Mesendoderm (in vitro differentiated cells): Measurements from ENCODE around the gene TBC1D4.

ENCODE experiments used
- DNase-seq: peaks from one replicate; pipeline ENCODE4 v3.0.0; 2013
- H2AK5ac ChIP-seq: 2 replicates; pipeline ENCODE4 v1.6.1; 2013; ENCODE audit warnings: low read length, inconsistent platforms
- H2BK120ac ChIP-seq: 2 replicates; pipeline ENCODE4 v1.6.1; 2013; ENCODE audit warnings: low read depth, mild to moderate bottlenecking, low read length, moderate library complexity, mixed read lengths
- H2BK15ac ChIP-seq: replicated peaks from 2 replicates; pipeline ENCODE4 v1.6.1; 2013; ENCODE audit warnings: low read depth, mild to moderate bottlenecking, moderate library complexity
- H2BK5ac ChIP-seq: 2 replicates; pipeline ENCODE4 v1.6.1; 2013; ENCODE audit warnings: low read length, inconsistent platforms
- H3K18ac ChIP-seq: 2 replicates; pipeline ENCODE4 v1.6.1; 2013; ENCODE audit warnings: mild to moderate bottlenecking, low read length, mixed read lengths
- H3K23ac ChIP-seq: one replicate; pipeline ENCODE4 v1.6.1; 2013; ENCODE audit warnings: low read length
- H3K27ac ChIP-seq: 2 replicates; pipeline ENCODE4 v1.5.1; 2013; ENCODE audit warnings: low read depth, mild to moderate bottlenecking, inconsistent platforms, low read length, moderate library complexity
- H3K27me3 ChIP-seq: 2 replicates; pipeline ENCODE4 v1.6.1; 2013; ENCODE audit warnings: low read length, control low read depth, mild to moderate bottlenecking, inconsistent platforms; ENCODE audit not compliant: insufficient read depth, poor library complexity
- H3K36me3 ChIP-seq: 2 replicates; pipeline ENCODE4 v1.6.1; 2013; ENCODE audit warnings: low read length, inconsistent platforms; ENCODE audit not compliant: control insufficient read depth, insufficient read depth
- H3K4ac ChIP-seq: one replicate; pipeline ENCODE4 v1.6.1; 2013; ENCODE audit warnings: low read depth, mild to moderate bottlenecking, low read length, moderate library complexity
- H3K4me1 ChIP-seq: 2 replicates; pipeline ENCODE4 v1.6.1; 2013; ENCODE audit warnings: low read depth, low read length, inconsistent platforms; ENCODE audit not compliant: control insufficient read depth
- H3K4me2 ChIP-seq: 2 replicates; pipeline ENCODE4 v1.6.1; 2013; ENCODE audit warnings: low read length
- H3K4me3 ChIP-seq: 2 replicates; pipeline ENCODE4 v1.5.1; 2013; ENCODE audit warnings: mild to moderate bottlenecking, low read length
- H3K56ac ChIP-seq: one replicate; pipeline ENCODE4 v1.6.1; 2013; ENCODE audit warnings: low read length
- H3K79me1 ChIP-seq: 2 replicates; pipeline ENCODE4 v1.6.1; 2013; ENCODE audit warnings: low read length, inconsistent platforms
- H3K79me2 ChIP-seq: 2 replicates; pipeline ENCODE4 v1.6.1; 2013; ENCODE audit warnings: mild to moderate bottlenecking, low read length; ENCODE audit not compliant: control insufficient read depth, insufficient read depth
- H3K9ac ChIP-seq: 2 replicates; pipeline ENCODE4 v1.6.1; 2013; ENCODE audit warnings: low read length, inconsistent platforms
- H4K5ac ChIP-seq: one replicate; pipeline ENCODE4 v1.6.1; 2013; ENCODE audit warnings: low read length
- H4K8ac ChIP-seq: one replicate; pipeline ENCODE4 v1.6.1; 2013; ENCODE audit warnings: low read depth, mild to moderate bottlenecking, control low read depth, low read length, moderate library complexity
- WGBS: extraction: QIAGEN DNeasy Blood & Tissue Kit; methylation state at CpG from one replicate; pipeline ENCODE4 v1.1.7; 2013; ENCODE audit warnings: low lambda C conversion rate, missing lambda C conversion rate; ENCODE audit not compliant: insufficient coverage; ENCODE audit errors: extremely low coverage; 5-methylcytosine and 5-hydroxymethylcytosine counted together

TBC1D4 gene

DNA sequence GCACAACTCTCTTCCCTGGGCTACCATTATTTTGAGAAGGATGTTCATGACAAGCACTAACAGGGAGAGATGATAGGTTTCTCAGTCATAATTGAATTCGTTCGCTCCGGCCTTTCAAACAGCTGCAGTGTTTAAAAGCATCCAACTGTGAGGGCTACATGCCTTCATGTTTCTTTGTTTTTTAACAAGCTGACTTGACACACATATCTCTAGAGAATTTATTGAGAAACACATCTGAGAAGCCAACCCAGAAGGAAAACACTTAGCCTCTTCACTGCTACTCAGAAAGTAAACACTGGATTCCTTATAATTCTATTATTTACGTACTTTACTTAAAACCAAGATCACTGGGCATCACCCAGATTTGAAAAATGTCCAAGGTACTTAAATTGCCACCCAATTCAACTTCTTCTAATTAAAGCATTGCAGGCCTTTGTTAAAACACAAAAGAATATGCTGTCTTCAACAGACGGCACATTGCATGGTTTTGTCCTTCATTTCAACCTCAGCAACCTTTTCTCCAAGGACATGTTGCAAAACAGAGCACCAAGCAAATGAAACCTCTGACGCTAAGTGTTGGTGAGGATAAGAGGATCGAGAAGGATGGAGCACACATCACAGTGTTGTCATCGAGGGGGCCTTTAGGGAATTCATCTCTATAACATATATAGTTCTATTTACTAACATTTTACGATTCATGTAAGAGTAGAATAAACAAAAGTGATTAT, 75.8 kb downstream of the TBC1D4 start:
- no peak overlapping the region for H2AK5ac ChIP-seq
- H2BK120ac ChIP-seq = no peak overlapping the region
- H2BK15ac ChIP-seq = no peak overlapping the region
- H3K36me3 ChIP-seq = no peaks in the 10 kb centered on the region
- H3K4me3 ChIP-seq = no peak overlapping the region
- no peak for DNase-seq
- H3K27me3 ChIP-seq = no peaks in the 10 kb centered on the region
- H4K8ac ChIP-seq = no peak overlapping the region
- no peak overlapping the region for H2BK5ac ChIP-seq
- peaks cover 3% of the 10 kb centered on the region for H3K79me1 ChIP-seq
- H3K56ac ChIP-seq = no peak overlapping the region
- no peak overlapping the region for H3K18ac ChIP-seq
- H3K4me2 ChIP-seq = no peak overlapping the region
- H3K79me2 ChIP-seq = no peaks in the 10 kb centered on the region
- WGBS = no CpG with 5 or more reads among the region's 9 CpGs
- H3K23ac ChIP-seq = no peak overlapping the region
- no peak overlapping the region for H3K4ac ChIP-seq
- H3K27ac ChIP-seq = no peak overlapping the region
- no peak overlapping the region for H4K5ac ChIP-seq
- H3K4me1 ChIP-seq = no peaks in the 10 kb centered on the region
- H3K9ac ChIP-seq = no peak overlapping the region

DNA sequence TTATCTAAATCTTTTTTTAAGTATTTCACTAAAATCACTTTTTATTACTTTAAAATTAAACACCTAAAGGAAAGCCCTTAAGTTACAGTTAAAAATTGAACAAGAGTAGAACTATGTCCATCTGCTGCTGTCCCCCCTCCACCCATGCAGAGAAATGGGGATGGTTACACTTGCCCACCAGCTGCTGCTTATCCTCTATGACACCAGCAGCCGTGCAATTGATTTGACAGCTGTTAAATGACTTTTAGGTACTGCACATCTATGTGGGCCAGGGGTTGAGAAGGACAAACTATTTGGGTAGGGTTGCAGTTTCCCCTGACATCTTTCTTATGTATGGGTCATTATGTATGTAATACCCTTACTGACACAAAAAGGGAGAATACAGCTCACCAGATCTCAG, 77.2 kb downstream of the TBC1D4 start:
- no peak overlapping the region for H2BK120ac ChIP-seq
- H3K4ac ChIP-seq = no peak overlapping the region
- H2AK5ac ChIP-seq = no peak overlapping the region
- no peak overlapping the region for H4K5ac ChIP-seq
- no peaks in the 10 kb centered on the region for H3K79me2 ChIP-seq
- DNase-seq = no peak
- no peak overlapping the region for H4K8ac ChIP-seq
- no peak overlapping the region for H2BK5ac ChIP-seq
- H3K56ac ChIP-seq = no peak overlapping the region
- no CpG with 5 or more reads among the region's 1 CpG for WGBS
- H3K36me3 ChIP-seq = no peaks in the 10 kb centered on the region
- no peak overlapping the region for H2BK15ac ChIP-seq
- peaks cover 3% of the 10 kb centered on the region for H3K79me1 ChIP-seq
- no peak overlapping the region for H3K4me3 ChIP-seq
- no peak overlapping the region for H3K23ac ChIP-seq
- H3K9ac ChIP-seq = no peak overlapping the region
- H3K4me2 ChIP-seq = no peak overlapping the region
- H3K18ac ChIP-seq = no peak overlapping the region
- no peaks in the 10 kb centered on the region for H3K27me3 ChIP-seq
- no peaks in the 10 kb centered on the region for H3K4me1 ChIP-seq
- no peak overlapping the region for H3K27ac ChIP-seq

- no CpG with 5 or more reads among the region's 2 CpGs for WGBS
- no peak overlapping the region for H2BK5ac ChIP-seq
- no peak overlapping the region for H3K18ac ChIP-seq
- no peak overlapping the region for H3K4me2 ChIP-seq
- no peak overlapping the region for H3K23ac ChIP-seq
- H3K27me3 ChIP-seq = no peaks in the 10 kb centered on the region
- peaks cover 7% of the 10 kb centered on the region for H3K79me1 ChIP-seq
- no peak overlapping the region for H4K5ac ChIP-seq
- no peak overlapping the region for H3K4me3 ChIP-seq
- H3K4me1 ChIP-seq = no peaks in the 10 kb centered on the region
- no peak overlapping the region for H3K56ac ChIP-seq
- no peak overlapping the region for H3K9ac ChIP-seq
- no peak overlapping the region for H2AK5ac ChIP-seq
- no peak overlapping the region for H3K27ac ChIP-seq
- H3K4ac ChIP-seq = no peak overlapping the region
- DNase-seq = no peak
- H3K79me2 ChIP-seq = no peaks in the 10 kb centered on the region
- no peaks in the 10 kb centered on the region for H3K36me3 ChIP-seq
- no peak overlapping the region for H4K8ac ChIP-seq
- no peak overlapping the region for H2BK120ac ChIP-seq
- no peak overlapping the region for H2BK15ac ChIP-seq
Measured at GRCh38 chr13:75402787-75403186, 79.2 kb downstream of the TBC1D4 start.

- WGBS = no CpG with 5 or more reads among the region's 1 CpG
- no peaks in the 10 kb centered on the region for H3K36me3 ChIP-seq
- no peak overlapping the region for H4K5ac ChIP-seq
- no peak overlapping the region for H3K56ac ChIP-seq
- H4K8ac ChIP-seq = no peak overlapping the region
- no peak overlapping the region for H2AK5ac ChIP-seq
- no peaks in the 10 kb centered on the region for H3K4me1 ChIP-seq
- no peak overlapping the region for H3K18ac ChIP-seq
- no peak overlapping the region for H3K4me2 ChIP-seq
- no peak overlapping the region for H3K4ac ChIP-seq
- no peaks in the 10 kb centered on the region for H3K27me3 ChIP-seq
- no peak overlapping the region for H2BK5ac ChIP-seq
- H3K79me1 ChIP-seq = peaks cover 6% of the 10 kb centered on the region
- DNase-seq = no peak
- H3K9ac ChIP-seq = no peak overlapping the region
- H3K27ac ChIP-seq = no peak overlapping the region
- no peaks in the 10 kb centered on the region for H3K79me2 ChIP-seq
- H2BK120ac ChIP-seq = no peak overlapping the region
- H3K4me3 ChIP-seq = no peak overlapping the region
- H3K23ac ChIP-seq = no peak overlapping the region
- no peak overlapping the region for H2BK15ac ChIP-seq
Measured at GRCh38 chr13:75400775-75401174, 81.2 kb downstream of the TBC1D4 start.

GRCh38 chr13:75399879-75400217, 82.1 kb downstream of the TBC1D4 start:
- H2AK5ac ChIP-seq = no peak overlapping the region
- H3K27ac ChIP-seq = no peak overlapping the region
- no peak overlapping the region for H4K5ac ChIP-seq
- no peak overlapping the region for H2BK15ac ChIP-seq
- H3K23ac ChIP-seq = no peak overlapping the region
- no peak overlapping the region for H3K4me3 ChIP-seq
- WGBS = no CpG with 5 or more reads among the region's 2 CpGs
- H3K18ac ChIP-seq = no peak overlapping the region
- no peak overlapping the region for H4K8ac ChIP-seq
- H3K79me2 ChIP-seq = no peaks in the 10 kb centered on the region
- no peak overlapping the region for H2BK120ac ChIP-seq
- no peak for DNase-seq
- H3K4me2 ChIP-seq = no peak overlapping the region
- no peak overlapping the region for H2BK5ac ChIP-seq
- H3K4ac ChIP-seq = no peak overlapping the region
- H3K36me3 ChIP-seq = no peaks in the 10 kb centered on the region
- no peaks in the 10 kb centered on the region for H3K27me3 ChIP-seq
- H3K4me1 ChIP-seq = no peaks in the 10 kb centered on the region
- no peak overlapping the region for H3K9ac ChIP-seq
- peaks cover 6% of the 10 kb centered on the region for H3K79me1 ChIP-seq
- no peak overlapping the region for H3K56ac ChIP-seq
